Neural progenitor cell (in vitro differentiated cells): ENCODE results near the gene LRCH3.

ENCODE experiments used
- EZH2 ChIP-seq: fragments of 200-600 bp; sonication (generic); IDR thresholded peaks from 2 replicates; pipeline ENCODE4 v1.6.1; 2017; ENCODE audit warnings: antibody characterized with exemption, mild to moderate bottlenecking, moderate library complexity
- TF ChIP-seq, protein P1 (sequence below): fragments of 200-600 bp; sonication (generic); IDR thresholded peaks from 2 replicates; pipeline ENCODE4 v1.5.1; 2017; ENCODE audit warnings: antibody characterized with exemption, mild to moderate bottlenecking

- TF ChIP-seq, protein P1, sequence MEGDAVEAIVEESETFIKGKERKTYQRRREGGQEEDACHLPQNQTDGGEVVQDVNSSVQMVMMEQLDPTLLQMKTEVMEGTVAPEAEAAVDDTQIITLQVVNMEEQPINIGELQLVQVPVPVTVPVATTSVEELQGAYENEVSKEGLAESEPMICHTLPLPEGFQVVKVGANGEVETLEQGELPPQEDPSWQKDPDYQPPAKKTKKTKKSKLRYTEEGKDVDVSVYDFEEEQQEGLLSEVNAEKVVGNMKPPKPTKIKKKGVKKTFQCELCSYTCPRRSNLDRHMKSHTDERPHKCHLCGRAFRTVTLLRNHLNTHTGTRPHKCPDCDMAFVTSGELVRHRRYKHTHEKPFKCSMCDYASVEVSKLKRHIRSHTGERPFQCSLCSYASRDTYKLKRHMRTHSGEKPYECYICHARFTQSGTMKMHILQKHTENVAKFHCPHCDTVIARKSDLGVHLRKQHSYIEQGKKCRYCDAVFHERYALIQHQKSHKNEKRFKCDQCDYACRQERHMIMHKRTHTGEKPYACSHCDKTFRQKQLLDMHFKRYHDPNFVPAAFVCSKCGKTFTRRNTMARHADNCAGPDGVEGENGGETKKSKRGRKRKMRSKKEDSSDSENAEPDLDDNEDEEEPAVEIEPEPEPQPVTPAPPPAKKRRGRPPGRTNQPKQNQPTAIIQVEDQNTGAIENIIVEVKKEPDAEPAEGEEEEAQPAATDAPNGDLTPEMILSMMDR, result peak; percentile 93
- no peak for TF ChIP-seq EZH2
These were observed 115.2 kb downstream of the LRCH3 start for GRCh38 chr3:197906023-197906849.
